WTC11 (cell line): ENCODE measurements around the gene TUBD1. TPM values are rescaled to one million over a fixed set of nuclear protein-coding genes. Genes with fewer than 3 reads are reported as not detected.
A peak's percentile ranks its signal among the peaks of the same experiment; 100 is the strongest.

ENCODE experiments used
- ATAC-seq: fragments of 200-7000 bp; cut with Tn5 transposase; 2 replicates; pipeline ENCODE4 v1.10.0; 2021; ENCODE audit warnings: mild to moderate bottlenecking, moderate library complexity
- CTCF ChIA-PET: fragments of 300-600 bp; sonication (Branson Sonifier 250); formaldehyde crosslinking; loops from one replicate; lab custom pipeline; 2021; ENCODE audit warnings: antibody characterized with exemption; lab: Charles Lee
- POLR2A ChIA-PET: fragments of 350-600 bp; sonication (Branson Sonifier 250); formaldehyde crosslinking; loops from one replicate; lab custom pipeline; 2021; ENCODE audit warnings: antibody characterized with exemption; lab: Charles Lee
- DNase-seq: peaks from one replicate; pipeline ENCODE4 v3.0.0; 2021; ENCODE audit warnings: low spot score
- H3K27ac Mint-ChIP-seq: 2 replicates; pipeline ENCODE4 v1.8.0; 2021; ENCODE audit warnings: mixed read lengths
- H3K27me3 Mint-ChIP-seq: 2 replicates; pipeline ENCODE4 v1.8.0; 2021; ENCODE audit warnings: low read depth, mild to moderate bottlenecking, moderate library complexity, mixed read lengths
- H3K36me3 Mint-ChIP-seq: 2 replicates; pipeline ENCODE4 v1.8.0; 2021; ENCODE audit warnings: mixed read lengths
- H3K4me1 Mint-ChIP-seq: 2 replicates; pipeline ENCODE4 v1.8.0; 2022; ENCODE audit warnings: mixed read lengths
- H3K4me3 Mint-ChIP-seq: 2 replicates; pipeline ENCODE4 v1.8.0; 2021; ENCODE audit warnings: mild to moderate bottlenecking, moderate library complexity, mixed read lengths
- H3K9me3 Mint-ChIP-seq: 2 replicates; pipeline ENCODE4 v1.8.0; 2021; ENCODE audit warnings: mixed read lengths
- ATF1 ChIP-seq: sonication (generic); formaldehyde crosslinking; IDR thresholded peaks from 2 replicates; pipeline ENCODE4 v1.8.1; 2023; ENCODE audit warnings: mild to moderate bottlenecking, moderate library complexity, missing genetic modification reagents
- ATF2 ChIP-seq: sonication (generic); formaldehyde crosslinking; IDR thresholded peaks from 2 replicates; pipeline ENCODE4 v1.8.1; 2022; ENCODE audit warnings: low read depth, missing genetic modification reagents, borderline replicate concordance
- CREM ChIP-seq: sonication (generic); formaldehyde crosslinking; IDR thresholded peaks from 2 replicates; pipeline ENCODE4 v1.8.1; 2022; ENCODE audit warnings: mild to moderate bottlenecking, missing genetic modification reagents, moderate library complexity
- E2F4 ChIP-seq: sonication (generic); formaldehyde crosslinking; IDR thresholded peaks from 2 replicates; pipeline ENCODE4 v1.8.1; 2022; ENCODE audit warnings: low read depth, mild to moderate bottlenecking, moderate library complexity, missing genetic modification reagents, borderline replicate concordance
- E2F5 ChIP-seq: sonication (generic); formaldehyde crosslinking; IDR thresholded peaks from 2 replicates; pipeline ENCODE4 v1.8.1; 2022; ENCODE audit warnings: mild to moderate bottlenecking, moderate library complexity, missing genetic modification reagents
- ERG ChIP-seq: fragments of 250-450 bp; sonication (Bioruptor Pico); IDR thresholded peaks from 2 replicates; pipeline ENCODE4 v1.8.0; 2021; ENCODE audit warnings: mild to moderate bottlenecking
- ETV6 ChIP-seq: sonication (generic); formaldehyde crosslinking; IDR thresholded peaks from 2 replicates; pipeline ENCODE4 v1.8.1; 2022; ENCODE audit warnings: mild to moderate bottlenecking, missing genetic modification reagents
- GABPB1 ChIP-seq: sonication (generic); formaldehyde crosslinking; IDR thresholded peaks from 2 replicates; pipeline ENCODE4 v1.8.1; 2023; ENCODE audit warnings: mild to moderate bottlenecking, missing genetic modification reagents
- GRHL2 ChIP-seq: fragments of 250-450 bp; sonication (Bioruptor Pico); IDR thresholded peaks from 2 replicates; pipeline ENCODE4 v1.8.0; 2022; ENCODE audit warnings: mild to moderate bottlenecking, moderate library complexity; ENCODE audit not compliant: insufficient replicate concordance, severe bottlenecking
- KAT7 ChIP-seq: sonication (generic); formaldehyde crosslinking; IDR thresholded peaks from 2 replicates; pipeline ENCODE4 v1.8.1; 2023; ENCODE audit warnings: missing genetic modification reagents, mild to moderate bottlenecking, borderline replicate concordance
- NFATC4 ChIP-seq: fragments of 250-450 bp; sonication (Bioruptor Pico); IDR thresholded peaks from 2 replicates; pipeline ENCODE4 v1.9.0; 2021; ENCODE audit warnings: mild to moderate bottlenecking
- TEAD4 ChIP-seq: sonication (generic); formaldehyde crosslinking; IDR thresholded peaks from 2 replicates; pipeline ENCODE4 v1.8.0; 2022; ENCODE audit warnings: mild to moderate bottlenecking, missing genetic modification reagents
- TP53 ChIP-seq: sonication (generic); formaldehyde crosslinking; IDR thresholded peaks from 2 replicates; pipeline ENCODE4 v1.8.1; 2023; ENCODE audit warnings: mild to moderate bottlenecking, missing genetic modification reagents
- USF1 ChIP-seq: sonication (generic); formaldehyde crosslinking; IDR thresholded peaks from 2 replicates; pipeline ENCODE4 v1.8.0; 2022; ENCODE audit warnings: mild to moderate bottlenecking, missing genetic modification reagents
- USF2 ChIP-seq: sonication (generic); formaldehyde crosslinking; IDR thresholded peaks from 2 replicates; pipeline ENCODE4 v1.8.1; 2023; ENCODE audit warnings: mild to moderate bottlenecking, missing genetic modification reagents, moderate library complexity
- ZNF138 ChIP-seq: sonication (generic); formaldehyde crosslinking; conservative IDR thresholded peaks from 2 replicates; pipeline ENCODE4 v1.8.1; 2022; ENCODE audit warnings: mild to moderate bottlenecking, moderate library complexity, missing genetic modification reagents
- ZNF396 ChIP-seq: fragments of 250-450 bp; sonication (Bioruptor Pico); IDR thresholded peaks from 2 replicates; pipeline ENCODE4 v1.8.0; 2021; ENCODE audit warnings: mild to moderate bottlenecking, moderate library complexity, borderline replicate concordance
- ZNF532 ChIP-seq: fragments of 250-450 bp; sonication (Bioruptor Pico); IDR thresholded peaks from 2 replicates; pipeline ENCODE4 v1.9.0; 2021; ENCODE audit warnings: mild to moderate bottlenecking, borderline replicate concordance
- total RNA-seq: library from RNA; stranded (reverse); gene quantifications from 3 replicates; pipeline ENCODE4 v1.2.3, GENCODE V29; 2021

The TUBD1 gene
- total RNA-seq, 1 experiment from 2014 or later = 12.0 TPM

GRCh38 chr17:59838052-59838916 is 54.5 kb downstream of the TUBD1 start:
- CTCF ChIA-PET = interaction anchor here (0.6 to 2.5 kb wide), 7 partner anchors 15 to 198 kb away, joined by 3 to 13 read pairs (median 5); partner anchors contain the start of genes PTRH2 and VMP1
- no peaks in the 10 kb centered on the region for H3K27me3 Mint-ChIP-seq
- H3K4me1 Mint-ChIP-seq = peaks cover 50% of the 10 kb centered on the region
- H3K9me3 Mint-ChIP-seq = no peaks in the 10 kb centered on the region
- DNase-seq (no peak), ATAC-seq (no peak)
- peaks cover 51% of the 10 kb centered on the region for H3K36me3 Mint-ChIP-seq
- POLR2A ChIA-PET = interaction anchor here (0.6 to 2.8 kb wide), 18 partner anchors 8 to 200 kb away, joined by 3 to 23 read pairs (median 6); partner anchors contain the start of genes PTRH2, RPS6KB1, TUBD1 and VMP1
- H3K4me3 Mint-ChIP-seq = peak overlapping the region; percentile 94
- no peak for TF ChIP-seq CREM (CRISPR knock-in tag)
- no peak for TF ChIP-seq TP53
- no peak for TF ChIP-seq ATF1 (CRISPR knock-in tag)
- no peak for TF ChIP-seq ZNF138 (CRISPR knock-in tag)
- TF ChIP-seq ATF2 = no peak
- TF ChIP-seq USF2 (CRISPR knock-in tag) = no peak
- peak overlapping the region; percentile 99 for H3K27ac Mint-ChIP-seq

- peak overlapping the region; percentile 99 for H3K27ac Mint-ChIP-seq
- peak overlapping the region; percentile 94 for H3K4me3 Mint-ChIP-seq
- ATAC-seq (peak; percentile 87), DNase-seq (peak; percentile 54)
- peaks cover 49% of the 10 kb centered on the region for H3K4me1 Mint-ChIP-seq
- ChIA-PET POLR2A (interaction anchor here (0.6 to 2.8 kb wide), 16 partner anchors 9 to 201 kb away, joined by 3 to 23 read pairs (median 6); partner anchors contain the start of genes PTRH2, RPS6KB1, TUBD1 and VMP1), CTCF (interaction anchor here (0.6 to 1.1 kb wide), 4 partner anchors 16 to 199 kb away, joined by 3 to 7 read pairs (median 4); no protein-coding TSS in a partner anchor)
- H3K9me3 Mint-ChIP-seq = no peaks in the 10 kb centered on the region
- H3K36me3 Mint-ChIP-seq = peaks cover 44% of the 10 kb centered on the region
- H3K27me3 Mint-ChIP-seq = no peaks in the 10 kb centered on the region
- TF ChIP-seq ETV6 (CRISPR knock-in tag) = no peak
- no peak for TF ChIP-seq USF1 (CRISPR knock-in tag)
- 0 out of 2 replicates have a peak, but pooled peaks have one; percentile 67 for TF ChIP-seq ZNF532 (CRISPR knock-in tag)
- no peak for TF ChIP-seq E2F5 (CRISPR knock-in tag)
- TF ChIP-seq ERG (CRISPR knock-in tag) = no peak
- no peak for TF ChIP-seq E2F4 (CRISPR knock-in tag)
- TF ChIP-seq ATF2 = no peak
- peak; percentile 92 for TF ChIP-seq GRHL2 (CRISPR knock-in tag)
- no peak for TF ChIP-seq TEAD4 (CRISPR knock-in tag)
- TF ChIP-seq GABPB1 = peak; percentile 73
- 0 out of 2 replicates have a peak, but pooled peaks have one; percentile 26 for TF ChIP-seq NFATC4 (CRISPR knock-in tag)
- no peak for TF ChIP-seq ZNF396
- TF ChIP-seq KAT7 = no peak
Observed at GRCh38 chr17:59837308-59838051, 55.3 kb downstream of the TUBD1 start.
